Kidney (tissue), 14 donors: ENCODE measurements around the gene DHX9. TPM values are rescaled to one million over a fixed set of nuclear protein-coding genes. Genes with fewer than 3 reads are reported as not detected.

Experiments
- DNase-seq, 5 donors: peaks; one replicate each; pipeline ENCODE4 v3.0.0-alpha.2; 2013 to 2020
- FAIRE-seq: peaks from 2 replicates; lab custom pipeline; 2012; peaks lifted over from hg19 to GRCh38; lab: Jason Lieb, UNC
- H3K27ac ChIP-seq, 2 donors: one replicate each; pipeline ENCODE4 v1.7.0; 2013; ENCODE audit warnings: low read depth in 2 of 2, low read length in 2 of 2, inconsistent platforms in 1 of 2
- H3K27me3 ChIP-seq: one replicate; pipeline ENCODE4 v1.7.1; 2013; ENCODE audit warnings: low read length, inconsistent platforms; ENCODE audit not compliant: control insufficient read depth, insufficient read depth
- H3K36me3 ChIP-seq, 3 donors: one replicate each; pipeline versions ENCODE4 v1.7.0 to v1.7.1; 2013; ENCODE audit warnings: low read length in 3 of 3, control low read depth in 1 of 3, inconsistent platforms in 1 of 3; ENCODE audit not compliant: insufficient read depth in 3 of 3, control insufficient read depth in 2 of 3
- H3K4me1 ChIP-seq, 3 donors: one replicate each; pipeline versions ENCODE4 v1.7.0 to v1.7.1; 2013; ENCODE audit warnings: low read length in 3 of 3, inconsistent platforms in 1 of 3, low read depth in 1 of 3; ENCODE audit not compliant: control insufficient read depth in 2 of 3, insufficient read depth in 2 of 3
- H3K4me3 ChIP-seq, 3 donors: one replicate each; pipeline versions ENCODE4 v1.7.0 to v1.8.1; 2013; ENCODE audit warnings: low read length in 3 of 3, control low read depth in 1 of 3, inconsistent platforms in 1 of 3
- H3K9ac ChIP-seq, 3 donors: one replicate each; pipeline versions ENCODE4 v1.7.0 to v1.7.1; 2013; ENCODE audit warnings: low read length in 3 of 3, control low read depth in 1 of 3, inconsistent platforms in 1 of 3
- H3K9me3 ChIP-seq, 3 donors: one replicate each; pipeline versions ENCODE4 v1.7.0 to v1.7.1; 2013; ENCODE audit warnings: low read length in 3 of 3, control low read depth in 1 of 3, inconsistent platforms in 1 of 3; ENCODE audit not compliant: control insufficient read depth in 2 of 3, insufficient read depth in 1 of 3
- intact Hi-C: fragments of 100-400 bp; cut with DNase I; formaldehyde crosslinking; loops from one replicate; pipeline ENCODE4 v1.11.1; 2022
- polyA plus RNA-seq: library from polyadenylated mRNA; stranded (reverse); fragments of 350-450 nt; fragmentation: Illumina TruSeq; extraction: RNeasy Lipid Tissue Mini Kit (QIAGEN cat#74804); gene quantifications from one replicate; pipeline ENCODE4 v1.2.3, GENCODE V29; 2014; ENCODE audit warnings: low read depth, low replicate concordance; ENCODE audit not compliant: insufficient read depth
- total RNA-seq: library from RNA; stranded (reverse); fragmentation: NEBNext Ultra II Directional; extraction: Animal tissue kit (Norgen Biotek cat#: 25700); gene quantifications from one replicate; pipeline ENCODE4 v1.2.1, GENCODE V29; 2021
- TF ChIP-seq, protein P1 (sequence below): IDR thresholded peaks from 3 replicates; pipeline ENCODE4 v1.5.1; 2012; ENCODE audit warnings: mild to moderate bottlenecking, moderate library complexity, borderline replicate concordance; ENCODE audit not compliant: insufficient read depth; ENCODE audit errors: extremely low read depth
- donor health status: control.
- donor health status: control.
- donor health status: control.
- donor health status: control.
- donor health status: control.
- donor health status: DM: yes; HTN: yes; CAD: no.
- donor health status: Normal renal cell carcinoma (clear cell type).

Gene DHX9
- total and polyA plus RNA-seq, 2 donors from 2014 or later, result 72.3 to 152 TPM

DNA sequence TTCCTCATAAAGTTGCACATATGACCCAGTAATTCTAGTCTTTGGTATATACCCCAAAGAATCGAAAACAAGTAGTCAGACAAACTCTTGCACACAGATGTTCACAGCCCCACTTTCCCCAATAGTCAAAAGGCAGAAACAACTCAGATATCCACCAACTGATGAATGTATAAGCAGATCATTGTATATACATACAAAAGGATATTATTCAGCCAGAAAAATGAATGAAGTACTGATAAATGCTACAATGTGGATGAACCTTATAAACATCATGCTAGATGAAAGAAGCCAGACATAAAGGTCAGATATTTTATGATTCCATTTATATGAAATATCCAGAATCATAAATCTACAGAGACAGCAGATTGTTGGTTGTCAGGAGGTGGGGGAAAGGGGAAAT lies 86.5 kb downstream of the DHX9 start:
- H3K9me3 ChIP-seq, result no peaks in the 10 kb centered on the region
- H3K27ac ChIP-seq, result no peak overlapping the region
- intact Hi-C loops, result no loop called here
- no peaks in the 10 kb centered on the region for H3K27me3 ChIP-seq
- TF ChIP-seq, protein P1, sequence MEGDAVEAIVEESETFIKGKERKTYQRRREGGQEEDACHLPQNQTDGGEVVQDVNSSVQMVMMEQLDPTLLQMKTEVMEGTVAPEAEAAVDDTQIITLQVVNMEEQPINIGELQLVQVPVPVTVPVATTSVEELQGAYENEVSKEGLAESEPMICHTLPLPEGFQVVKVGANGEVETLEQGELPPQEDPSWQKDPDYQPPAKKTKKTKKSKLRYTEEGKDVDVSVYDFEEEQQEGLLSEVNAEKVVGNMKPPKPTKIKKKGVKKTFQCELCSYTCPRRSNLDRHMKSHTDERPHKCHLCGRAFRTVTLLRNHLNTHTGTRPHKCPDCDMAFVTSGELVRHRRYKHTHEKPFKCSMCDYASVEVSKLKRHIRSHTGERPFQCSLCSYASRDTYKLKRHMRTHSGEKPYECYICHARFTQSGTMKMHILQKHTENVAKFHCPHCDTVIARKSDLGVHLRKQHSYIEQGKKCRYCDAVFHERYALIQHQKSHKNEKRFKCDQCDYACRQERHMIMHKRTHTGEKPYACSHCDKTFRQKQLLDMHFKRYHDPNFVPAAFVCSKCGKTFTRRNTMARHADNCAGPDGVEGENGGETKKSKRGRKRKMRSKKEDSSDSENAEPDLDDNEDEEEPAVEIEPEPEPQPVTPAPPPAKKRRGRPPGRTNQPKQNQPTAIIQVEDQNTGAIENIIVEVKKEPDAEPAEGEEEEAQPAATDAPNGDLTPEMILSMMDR, result no peak
- no peaks in the 10 kb centered on the region for H3K36me3 ChIP-seq
- no peak overlapping the region for H3K4me3 ChIP-seq
- DNase-seq, result no peak
- no peak overlapping the region for H3K9ac ChIP-seq
- no peak for FAIRE-seq
- H3K4me1 ChIP-seq, result no peaks in the 10 kb centered on the region

DNA sequence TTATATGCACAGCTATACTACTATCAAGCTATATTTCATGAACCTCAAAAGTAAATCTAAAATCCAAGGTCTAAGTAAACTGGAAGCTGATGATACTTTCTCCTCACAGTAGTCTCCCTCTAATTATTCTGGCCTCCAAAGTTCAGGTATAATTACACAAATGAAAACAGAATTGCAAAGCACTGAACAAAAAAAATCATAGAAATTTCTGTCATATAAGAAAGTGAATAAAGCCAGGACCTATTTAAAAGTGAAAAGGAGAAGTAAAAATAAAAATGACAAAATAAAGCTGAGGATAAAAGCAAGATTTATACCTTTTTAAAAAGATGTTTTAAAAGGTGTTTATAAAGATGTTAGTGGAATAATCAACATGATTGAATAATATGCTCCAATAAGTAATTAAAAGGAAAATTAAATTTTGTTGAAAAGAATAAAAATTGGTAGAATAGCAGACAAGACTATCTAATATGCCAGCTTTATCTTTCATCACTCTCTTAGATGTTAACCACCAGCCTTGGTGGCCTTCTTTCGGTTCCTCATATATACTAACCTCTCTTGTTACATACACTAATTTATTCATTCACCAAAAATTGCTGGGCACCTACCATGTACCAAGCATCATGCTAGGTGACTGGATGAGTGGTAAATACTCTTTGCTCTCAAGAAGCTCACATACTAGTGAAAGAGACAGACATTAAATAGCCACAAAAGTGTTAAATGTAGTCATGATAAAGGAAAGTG lies 88.7 kb downstream of the DHX9 start:
- DNase-seq, result no peak
- Histone ChIP-seq H3K4me3 (no peak overlapping the region), H3K36me3 (no peaks in the 10 kb centered on the region), H3K9me3 (no peaks in the 10 kb centered on the region), H3K27me3 (no peaks in the 10 kb centered on the region), H3K4me1 (no peaks in the 10 kb centered on the region), H3K9ac (no peak overlapping the region), H3K27ac (no peak overlapping the region)
- intact Hi-C loops, result no loop called here
- TF ChIP-seq, protein P1, result no peak
- FAIRE-seq, result no peak

DNA sequence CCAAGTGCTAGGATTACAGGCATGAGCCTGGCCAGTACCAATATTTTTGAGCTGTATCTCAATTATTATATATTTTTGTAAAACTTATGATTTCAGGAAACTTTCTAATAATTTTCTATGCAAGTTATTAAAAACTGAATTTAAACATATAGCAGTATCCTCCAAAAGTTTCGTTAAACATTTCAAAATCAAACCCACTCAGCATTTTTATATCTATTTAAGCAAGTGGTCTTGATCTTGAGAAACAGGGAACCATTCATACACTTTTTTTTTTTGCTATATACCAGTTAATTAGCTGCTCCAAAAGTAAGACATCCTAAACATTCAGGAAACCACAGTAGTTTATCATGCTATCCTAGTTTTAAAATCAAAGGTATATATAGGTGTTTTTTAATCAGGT lies 91.8 kb downstream of the DHX9 start:
- intact Hi-C loops, result no loop called here
- no peaks in the 10 kb centered on the region for H3K27me3 ChIP-seq
- H3K36me3 ChIP-seq, result no peaks in the 10 kb centered on the region
- DNase-seq (no peak), FAIRE-seq (no peak)
- H3K27ac ChIP-seq, result no peak overlapping the region
- no peak overlapping the region for H3K9ac ChIP-seq
- no peak overlapping the region for H3K4me3 ChIP-seq
- H3K9me3 ChIP-seq, result peaks cover 0 to 5% (median 0%) of the 10 kb centered on the region in 3 donors
- TF ChIP-seq, protein P1, result no peak
- no peaks in the 10 kb centered on the region for H3K4me1 ChIP-seq

DNA sequence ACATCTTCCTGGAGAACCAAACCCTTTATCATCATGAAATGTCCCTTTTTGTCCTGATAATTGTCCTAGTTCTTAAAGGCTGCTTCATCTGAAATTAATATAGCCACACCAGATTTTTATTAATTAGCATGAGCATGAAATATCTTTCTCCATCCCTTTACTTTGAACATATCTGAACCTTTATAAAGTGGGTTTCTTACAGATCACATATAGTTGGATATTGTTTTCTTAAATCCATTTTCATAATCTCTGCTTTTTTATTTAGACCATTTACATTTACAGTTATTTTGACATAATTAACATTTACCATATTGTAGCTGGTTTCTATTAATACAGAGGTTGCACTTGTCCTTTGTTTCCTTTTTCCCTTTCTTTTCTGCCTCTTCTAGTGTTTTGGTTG lies 96.6 kb downstream of the DHX9 start:
- DNase-seq (no peak), FAIRE-seq (no peak)
- no peaks in the 10 kb centered on the region for H3K36me3 ChIP-seq
- intact Hi-C loops, result no loop called here
- TF ChIP-seq, protein P1, result no peak
- no peaks in the 10 kb centered on the region for H3K27me3 ChIP-seq
- H3K9me3 ChIP-seq, result peaks cover 0 to 5% (median 0%) of the 10 kb centered on the region in 3 donors
- H3K27ac ChIP-seq, result no peak overlapping the region
- H3K4me3 ChIP-seq, result no peak overlapping the region
- H3K4me1 ChIP-seq, result no peaks in the 10 kb centered on the region
- H3K9ac ChIP-seq, result no peak overlapping the region
